ENCODE measurements around the gene ZBTB7C. TPM values are rescaled to one million over a fixed set of nuclear protein-coding genes. Genes with fewer than 3 reads are reported as not detected.

ZBTB7C gene
- total RNA-seq, 3 donors from 2014 or later, result 5.6 to 26.5 (median 6.1) TPM

DNA sequence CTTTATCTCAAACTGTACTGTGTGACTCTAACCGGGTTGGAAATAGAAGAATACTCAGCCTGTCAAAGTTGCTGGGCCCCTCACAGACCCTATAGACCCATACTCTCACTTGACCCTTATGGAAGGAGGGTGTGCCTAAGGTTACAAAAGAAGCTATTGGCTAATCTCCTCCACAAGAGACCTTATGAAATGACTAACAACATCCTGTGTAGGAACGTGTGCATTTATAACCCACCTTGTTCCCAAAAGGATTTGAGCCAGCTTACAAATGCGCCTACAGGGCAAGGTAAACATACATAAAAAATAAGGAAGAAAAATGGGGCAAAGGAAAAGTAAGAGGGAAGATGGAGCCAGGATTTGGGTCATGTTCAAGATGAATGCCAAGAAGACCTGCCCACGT is 253.3 kb downstream of the ZBTB7C start:
- intact Hi-C loops (cut with DNase I; ENCODE audit: low total_unique reads), result no loop called here
- Histone ChIP-seq H3K36me3 (no peaks in the 10 kb centered on the region), H3K9me3 (no peaks in the 10 kb centered on the region), H3K27ac (peak overlapping the region; percentile 9 to 63), H3K4me3 (no peak overlapping the region), H3K27me3 (no peaks in the 10 kb centered on the region), H3K4me1 (peaks cover 3 to 45% of the 10 kb centered on the region in 2 donors)
- no peak for DNase-seq (ENCODE audit: low spot score in 2 of 2)
- TF ChIP-seq, protein P1, sequence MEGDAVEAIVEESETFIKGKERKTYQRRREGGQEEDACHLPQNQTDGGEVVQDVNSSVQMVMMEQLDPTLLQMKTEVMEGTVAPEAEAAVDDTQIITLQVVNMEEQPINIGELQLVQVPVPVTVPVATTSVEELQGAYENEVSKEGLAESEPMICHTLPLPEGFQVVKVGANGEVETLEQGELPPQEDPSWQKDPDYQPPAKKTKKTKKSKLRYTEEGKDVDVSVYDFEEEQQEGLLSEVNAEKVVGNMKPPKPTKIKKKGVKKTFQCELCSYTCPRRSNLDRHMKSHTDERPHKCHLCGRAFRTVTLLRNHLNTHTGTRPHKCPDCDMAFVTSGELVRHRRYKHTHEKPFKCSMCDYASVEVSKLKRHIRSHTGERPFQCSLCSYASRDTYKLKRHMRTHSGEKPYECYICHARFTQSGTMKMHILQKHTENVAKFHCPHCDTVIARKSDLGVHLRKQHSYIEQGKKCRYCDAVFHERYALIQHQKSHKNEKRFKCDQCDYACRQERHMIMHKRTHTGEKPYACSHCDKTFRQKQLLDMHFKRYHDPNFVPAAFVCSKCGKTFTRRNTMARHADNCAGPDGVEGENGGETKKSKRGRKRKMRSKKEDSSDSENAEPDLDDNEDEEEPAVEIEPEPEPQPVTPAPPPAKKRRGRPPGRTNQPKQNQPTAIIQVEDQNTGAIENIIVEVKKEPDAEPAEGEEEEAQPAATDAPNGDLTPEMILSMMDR (IDR thresholded peaks at IDR 0.05), result no peak
- TF ChIP-seq POLR2AphosphoS5 (IDR thresholded peaks at IDR 0.05), result no peak
- no peak for TF ChIP-seq POLR2A (IDR thresholded peaks at IDR 0.05)

DNA sequence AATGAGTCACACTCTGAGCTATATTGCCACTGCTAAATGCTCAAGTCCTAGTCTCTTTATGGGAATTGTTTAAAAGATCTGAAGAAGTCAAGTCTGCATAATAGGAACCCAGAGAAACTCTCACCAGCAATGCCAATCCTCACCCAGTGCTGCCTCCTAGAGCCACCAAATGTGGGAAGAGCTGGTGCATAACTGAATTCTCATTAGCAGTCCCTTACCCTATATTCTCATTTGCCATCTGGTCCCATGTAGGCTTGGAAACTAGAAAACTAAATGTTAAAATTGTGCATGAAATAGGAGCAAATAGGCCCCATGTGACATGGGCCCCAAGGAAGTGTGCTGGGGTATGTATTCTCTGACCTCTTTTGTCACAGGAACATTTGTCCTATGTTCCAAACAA is 254.4 kb downstream of the ZBTB7C start:
- no peak for DNase-seq (ENCODE audit: low spot score in 2 of 2)
- Histone ChIP-seq H3K4me3 (no peak overlapping the region), H3K36me3 (no peaks in the 10 kb centered on the region), H3K27ac (peak overlapping the region; percentile 67 to 76), H3K4me1 (peaks cover 3 to 41% of the 10 kb centered on the region in 2 donors), H3K27me3 (no peaks in the 10 kb centered on the region), H3K9me3 (no peaks in the 10 kb centered on the region)
- no peak for TF ChIP-seq POLR2AphosphoS5 (IDR thresholded peaks at IDR 0.05)
- TF ChIP-seq, protein P1 (IDR thresholded peaks at IDR 0.05), result no peak
- no peak for TF ChIP-seq POLR2A (IDR thresholded peaks at IDR 0.05)
- intact Hi-C loops (cut with DNase I; ENCODE audit: low total_unique reads), result no loop called here

DNA sequence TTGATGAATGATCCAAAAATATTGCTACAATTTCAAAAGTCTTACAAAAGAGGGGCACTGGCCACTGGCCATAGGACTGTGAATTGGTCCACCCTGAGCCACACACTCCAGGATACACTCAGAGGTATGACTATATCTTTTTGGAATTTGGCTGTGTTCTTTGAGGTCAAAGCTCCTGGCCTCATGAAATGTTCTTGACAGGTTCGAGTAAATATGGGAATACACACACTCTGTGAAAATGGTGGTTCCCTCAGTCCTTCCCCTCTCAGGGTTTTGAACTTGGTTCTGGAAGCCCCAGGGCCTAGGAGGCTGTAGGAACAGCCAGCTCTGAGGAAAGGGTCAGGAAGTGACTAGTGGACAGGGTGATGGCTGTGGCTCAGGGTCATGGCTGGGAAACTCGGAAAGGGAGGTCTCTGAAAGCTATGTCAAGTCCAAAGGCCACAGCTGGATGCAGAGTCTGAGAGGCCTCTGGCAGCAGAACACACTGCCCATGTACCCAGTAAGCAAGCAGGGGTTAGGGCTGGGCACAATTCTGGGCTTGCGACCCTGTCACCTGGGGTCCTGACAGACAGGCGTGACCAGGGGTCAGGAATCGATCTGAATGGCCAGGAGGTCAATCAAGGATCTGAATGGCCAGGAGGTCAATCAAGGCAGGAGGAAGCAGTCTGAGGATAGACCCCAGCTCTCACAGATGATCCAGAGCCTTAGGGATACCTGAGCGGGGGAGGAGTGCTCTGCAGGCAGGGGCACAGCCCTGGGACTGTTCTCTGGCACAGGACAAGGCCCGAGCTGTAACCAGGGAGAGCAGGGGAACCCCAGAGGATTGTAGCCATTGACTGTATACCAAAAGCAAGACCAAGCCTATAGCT is 255.3 kb downstream of the ZBTB7C start:
- Histone ChIP-seq H3K9me3 (no peaks in the 10 kb centered on the region), H3K27ac (peak overlapping the region; percentile 67 to 76)
- intact Hi-C loops (cut with DNase I; ENCODE audit: low total_unique reads), result no loop called here

DNA sequence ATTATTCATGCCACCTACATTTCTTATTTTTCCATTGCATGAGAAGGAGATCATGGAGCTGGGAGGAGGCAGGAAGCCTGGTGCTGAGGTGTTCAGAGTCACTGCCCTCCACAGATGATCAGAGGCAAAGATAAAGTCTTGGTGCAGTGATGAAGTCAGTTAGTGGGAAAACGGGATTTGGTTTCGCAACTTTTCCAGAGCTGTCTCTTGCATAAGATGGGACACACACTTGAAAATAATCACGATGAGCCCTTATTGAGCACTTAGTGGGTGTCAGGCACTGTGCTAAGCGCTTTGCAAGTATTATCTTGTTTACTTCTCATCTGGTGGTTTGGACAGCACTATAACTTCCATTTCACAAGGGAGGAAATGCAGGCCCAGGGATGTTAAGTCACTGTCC is 256.6 kb downstream of the ZBTB7C start:
- no peaks in the 10 kb centered on the region for H3K9me3 ChIP-seq
- intact Hi-C loops (cut with DNase I; ENCODE audit: low total_unique reads), result no loop called here
- no peaks in the 10 kb centered on the region for H3K36me3 ChIP-seq
- no peak for TF ChIP-seq POLR2A (IDR thresholded peaks at IDR 0.05)
- peak in 1 of 3 donors; percentile 20 for TF ChIP-seq POLR2AphosphoS5 (IDR thresholded peaks at IDR 0.05)
- TF ChIP-seq, protein P1 (IDR thresholded peaks at IDR 0.05), result no peak
- no peak overlapping the region for H3K4me3 ChIP-seq
- peaks cover 0 to 29% of the 10 kb centered on the region in 2 donors for H3K4me1 ChIP-seq
- H3K27ac ChIP-seq, result peak overlapping the region; percentile 67 to 76
- H3K27me3 ChIP-seq, result no peaks in the 10 kb centered on the region
- DNase-seq (ENCODE audit: low spot score in 2 of 2), result no peak

More for the DNA sequence above, 255.3 kb downstream of the ZBTB7C start:
- no peak for DNase-seq (ENCODE audit: low spot score in 2 of 2)
- Histone ChIP-seq H3K4me1 (peaks cover 3 to 40% of the 10 kb centered on the region in 2 donors), H3K27me3 (no peaks in the 10 kb centered on the region), H3K4me3 (no peak overlapping the region), H3K36me3 (no peaks in the 10 kb centered on the region)
- no peak for TF ChIP-seq POLR2A (IDR thresholded peaks at IDR 0.05)

DNA sequence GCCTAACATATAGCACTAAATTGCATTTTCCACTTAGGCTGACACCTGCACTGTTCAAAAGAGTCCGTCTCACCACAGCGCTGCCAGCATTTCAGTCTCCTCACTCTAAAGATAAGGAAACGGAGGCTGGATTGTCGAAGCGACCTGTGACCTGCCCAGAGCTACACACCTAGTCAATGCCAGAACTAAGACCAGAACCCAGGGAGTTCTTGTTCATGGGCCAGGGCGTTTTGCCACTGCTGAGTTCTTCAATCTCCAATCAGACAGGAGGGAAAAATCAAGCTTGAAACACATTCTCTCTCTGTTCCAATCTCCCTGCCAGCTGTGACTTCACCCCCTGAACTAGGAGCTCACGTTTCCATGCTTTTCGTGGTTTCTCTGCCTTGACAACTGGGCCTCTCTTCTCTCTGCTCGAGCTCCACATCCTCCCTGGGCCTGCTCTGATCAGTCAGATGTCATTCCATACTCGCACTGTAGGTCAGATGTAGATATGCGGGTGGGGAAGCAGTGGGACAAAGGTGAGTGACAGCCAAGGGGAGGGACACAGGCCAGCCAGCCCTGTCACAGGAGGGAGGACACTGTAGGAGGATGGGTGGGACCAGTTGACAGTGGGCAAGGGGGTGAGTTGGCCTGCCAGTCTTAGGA is 257.6 kb downstream of the ZBTB7C start:
- intact Hi-C loops (cut with DNase I; ENCODE audit: low total_unique reads), result no loop called here
- Histone ChIP-seq H3K36me3 (no peaks in the 10 kb centered on the region), H3K27ac (peak overlapping the region; percentile 67 to 70)

More for the DNA sequence above, 257.6 kb downstream of the ZBTB7C start:
- Histone ChIP-seq H3K27me3 (no peaks in the 10 kb centered on the region), H3K9me3 (no peaks in the 10 kb centered on the region), H3K4me1 (peaks cover 0 to 29% of the 10 kb centered on the region in 2 donors), H3K4me3 (no peak overlapping the region)
- DNase-seq (ENCODE audit: low spot score in 2 of 2), result no peak
- TF ChIP-seq, protein P1 (IDR thresholded peaks at IDR 0.05), result no peak
- TF ChIP-seq POLR2A (IDR thresholded peaks at IDR 0.05), result no peak
- TF ChIP-seq POLR2AphosphoS5 (IDR thresholded peaks at IDR 0.05), result no peak
